ENCODE data around the gene BTBD19.
"Not testable (repeated sequence)": the region's sequence is repeated elsewhere in the genome, so short reads cannot be mapped to it uniquely, and the experiment has no call there.

Gene BTBD19

GRCh38 chr1:44808063-44808937, at the start of gene BTBD19:
BTBD19 (plus strand) TSS chr1:44808523; CDS start chr1:44808821, 298 bp downstream.
- peak; percentile 89 for DNase-seq

GRCh38 chr1:44759077-44759476, 49.2 kb upstream of the BTBD19 start:
- no peak for DNase-seq

GRCh38 chr1:44760876-44761275, 47.4 kb upstream of the BTBD19 start:
- DNase-seq: no peak

- DNase-seq: not testable (repeated sequence)
These were observed 41.9 kb upstream of the BTBD19 start for GRCh38 chr1:44766421-44766820.

- DNase-seq: peak; percentile 93
These were observed 33.0 kb upstream of the BTBD19 start, which contains the start of gene RPS8 for GRCh38 chr1:44775078-44775929. RPS8 (plus strand) TSS chr1:44775540; CDS start chr1:44775597, 57 bp downstream.

- DNase-seq: peak; percentile 43
These were observed 32.2 kb upstream of the BTBD19 start for GRCh38 chr1:44775930-44776729.

- DNase-seq: no peak
These were observed 31.6 kb upstream of the BTBD19 start for GRCh38 chr1:44776730-44777068.

GRCh38 chr1:44777547-44777946, 30.8 kb upstream of the BTBD19 start:
- no peak for DNase-seq

GRCh38 chr1:44777969-44778635, 30.2 kb upstream of the BTBD19 start:
- no peak for DNase-seq

GRCh38 chr1:44778705-44779576, 29.4 kb upstream of the BTBD19 start:
- DNase-seq: no peak

GRCh38 chr1:44780583-44781121, 27.7 kb upstream of the BTBD19 start:
- no peak for DNase-seq

GRCh38 chr1:44783697-44784093, 24.6 kb upstream of the BTBD19 start:
- no peak for DNase-seq

- no peak for DNase-seq
These were observed 24.0 kb upstream of the BTBD19 start for GRCh38 chr1:44784094-44785028.

GRCh38 chr1:44785029-44785380, 23.3 kb upstream of the BTBD19 start:
- no peak for DNase-seq

GRCh38 chr1:44785501-44786137, 22.7 kb upstream of the BTBD19 start:
- no peak for DNase-seq

- peak; percentile 77 for DNase-seq
These were observed 22.0 kb upstream of the BTBD19 start for GRCh38 chr1:44786138-44786840.

GRCh38 chr1:44786841-44787426, 21.4 kb upstream of the BTBD19 start:
- DNase-seq: no peak

GRCh38 chr1:44787506-44787905, 20.8 kb upstream of the BTBD19 start:
- no peak for DNase-seq
